ENCODE results near the gene AAGAB. TPM values are rescaled to one million over a fixed set of nuclear protein-coding genes. Genes with fewer than 3 reads are reported as not detected.

The AAGAB gene
- total RNA-seq, 2 experiments from 2014 or later, result 14.2 to 15.6 TPM

DNA sequence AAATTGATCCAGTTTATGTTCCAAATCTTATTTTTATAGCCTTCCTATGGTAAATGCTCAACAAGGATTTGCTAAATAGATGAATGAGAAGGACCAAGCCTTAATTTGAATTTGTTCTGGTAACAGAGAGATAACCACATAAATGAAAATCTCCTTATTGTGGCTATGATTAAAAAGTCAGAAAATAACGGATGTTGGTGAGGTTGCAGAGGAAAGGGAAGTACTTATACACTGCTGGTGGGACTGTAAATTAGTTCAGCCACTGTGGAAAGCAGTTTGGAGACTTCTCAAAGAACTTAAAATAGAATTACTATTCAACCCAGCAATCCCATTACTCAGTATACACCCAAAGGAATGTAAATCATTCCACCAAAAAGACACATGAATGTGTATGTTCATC is 26.2 kb downstream of the AAGAB start:
- POLR2A ChIA-PET, result no interaction called here
- Histone ChIP-seq H3K4me3 (ENCODE audit: low read length) (no peak overlapping the region), H3K9me3 (ENCODE audit: control insufficient read depth in 1 of 2, insufficient read depth in 1 of 2, low read length in 2 of 2) (no peaks in the 10 kb centered on the region), H3K36me3 (ENCODE audit: insufficient read depth, low read length) (peaks cover 35% of the 10 kb centered on the region), H3K27ac (ENCODE audit: low read depth in 1 of 2, low read length in 2 of 2) (no peak overlapping the region), H3K27me3 (ENCODE audit: control insufficient read depth in 1 of 2, insufficient read depth in 2 of 2, low read length in 2 of 2) (no peaks in the 10 kb centered on the region), H3K4me1 (ENCODE audit: insufficient read depth, low read length) (peaks cover 5% of the 10 kb centered on the region)
- Mint-ChIP-seq H3K27ac (no peak overlapping the region), H3K4me1 (ENCODE audit: low read depth) (peaks cover 15% of the 10 kb centered on the region), H3K27me3 (no peaks in the 10 kb centered on the region), H3K9me3 (no peaks in the 10 kb centered on the region), H3K4me3 (no peak overlapping the region), H3K36me3 (ENCODE audit: low read depth) (peaks cover 81% of the 10 kb centered on the region)
- ATAC-seq (ENCODE audit: poor library complexity) (no peak), DNase-seq (peak in 2 of 14 experiments; percentile 5 to 36)
- intact Hi-C loops (cut with DNase I, micrococcal nuclease), result no loop called here
- CTCF ChIA-PET, result interaction anchor here (1.4 kb wide), 1 partner anchor 9 kb away, joined by 4 read pairs; no protein-coding TSS in a partner anchor
- TF ChIP-seq CTCF (IDR thresholded peaks at IDR 0.05), result no peak

DNA sequence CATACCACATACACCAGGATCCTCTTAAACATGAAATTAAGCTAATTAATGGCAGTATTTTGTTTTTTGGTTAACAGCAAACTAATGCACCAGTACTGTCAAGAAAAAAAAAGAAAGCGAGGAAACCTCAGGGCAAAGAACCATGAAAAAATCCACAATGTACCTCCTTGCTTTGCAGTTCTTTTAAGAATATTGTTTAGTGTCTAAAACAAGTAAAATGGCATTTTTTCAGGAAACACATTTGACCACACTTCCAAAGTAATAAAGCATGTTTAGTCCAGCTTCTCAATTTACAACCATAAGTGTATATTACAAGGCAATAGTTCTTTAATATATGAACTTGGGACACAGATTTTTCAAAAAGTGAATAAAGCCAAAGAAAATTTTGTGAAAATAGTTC is 26.6 kb downstream of the AAGAB start:
- DNase-seq (no peak), ATAC-seq (ENCODE audit: poor library complexity) (no peak)
- Mint-ChIP-seq H3K27ac (no peak overlapping the region), H3K4me3 (no peak overlapping the region), H3K9me3 (no peaks in the 10 kb centered on the region), H3K27me3 (no peaks in the 10 kb centered on the region), H3K4me1 (ENCODE audit: low read depth) (peaks cover 15% of the 10 kb centered on the region), H3K36me3 (ENCODE audit: low read depth) (peaks cover 76% of the 10 kb centered on the region)
- intact Hi-C loops (cut with DNase I, micrococcal nuclease), result no loop called here
- Histone ChIP-seq H3K4me3 (ENCODE audit: low read length) (no peak overlapping the region), H3K27ac (ENCODE audit: low read depth in 1 of 2, low read length in 2 of 2) (no peak overlapping the region), H3K9me3 (ENCODE audit: control insufficient read depth in 1 of 2, insufficient read depth in 1 of 2, low read length in 2 of 2) (no peaks in the 10 kb centered on the region), H3K4me1 (ENCODE audit: insufficient read depth, low read length) (peaks cover 5% of the 10 kb centered on the region), H3K36me3 (ENCODE audit: insufficient read depth, low read length) (peaks cover 30% of the 10 kb centered on the region), H3K27me3 (ENCODE audit: control insufficient read depth in 1 of 2, insufficient read depth in 2 of 2, low read length in 2 of 2) (no peaks in the 10 kb centered on the region)
- no peak for TF ChIP-seq CTCF (IDR thresholded peaks at IDR 0.05)
- POLR2A ChIA-PET, result no interaction called here
- CTCF ChIA-PET, result interaction anchor here (0.6 to 1.4 kb wide), 2 partner anchors 9 to 91 kb away, joined by 3 to 4 read pairs; no protein-coding TSS in a partner anchor

DNA sequence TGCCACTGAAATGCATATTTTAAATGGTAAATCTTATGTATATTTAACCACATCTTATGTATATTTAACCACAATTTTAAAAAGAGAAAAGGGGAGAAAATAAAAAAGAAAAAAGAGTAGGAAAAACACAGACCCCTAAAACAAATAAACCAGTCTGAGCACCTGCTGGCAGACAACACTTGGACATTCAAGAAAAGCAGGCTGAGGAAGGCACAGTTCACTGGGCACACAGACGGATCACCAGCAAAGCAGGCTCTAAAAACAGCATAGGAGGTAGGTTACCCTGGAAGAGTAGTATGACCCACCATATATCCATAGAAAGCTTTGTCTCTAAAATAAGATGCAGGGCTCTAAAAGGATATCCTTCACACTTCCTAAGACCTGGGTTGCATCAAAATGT is 27.0 kb downstream of the AAGAB start:
- Mint-ChIP-seq H3K9me3 (no peaks in the 10 kb centered on the region), H3K27ac (no peak overlapping the region), H3K36me3 (ENCODE audit: low read depth) (peaks cover 72% of the 10 kb centered on the region), H3K4me3 (no peak overlapping the region), H3K4me1 (ENCODE audit: low read depth) (peaks cover 15% of the 10 kb centered on the region), H3K27me3 (no peaks in the 10 kb centered on the region)
- Histone ChIP-seq H3K27ac (ENCODE audit: low read depth in 1 of 2, low read length in 2 of 2) (no peak overlapping the region), H3K27me3 (ENCODE audit: control insufficient read depth in 1 of 2, insufficient read depth in 2 of 2, low read length in 2 of 2) (no peaks in the 10 kb centered on the region), H3K36me3 (ENCODE audit: insufficient read depth, low read length) (peaks cover 26% of the 10 kb centered on the region), H3K9me3 (ENCODE audit: control insufficient read depth in 1 of 2, insufficient read depth in 1 of 2, low read length in 2 of 2) (no peaks in the 10 kb centered on the region), H3K4me3 (ENCODE audit: low read length) (no peak overlapping the region), H3K4me1 (ENCODE audit: insufficient read depth, low read length) (peaks cover 5% of the 10 kb centered on the region)
- intact Hi-C loops (cut with DNase I, micrococcal nuclease), result no loop called here
- TF ChIP-seq CTCF (IDR thresholded peaks at IDR 0.05), result no peak
- CTCF ChIA-PET, result interaction anchor here (0.6 to 1.4 kb wide), 2 partner anchors 10 to 91 kb away, joined by 3 to 4 read pairs; no protein-coding TSS in a partner anchor
- ATAC-seq (ENCODE audit: poor library complexity) (no peak), DNase-seq (no peak)
- POLR2A ChIA-PET, result no interaction called here

All from CD4-positive, alpha-beta T cell (primary cell).